GM12878 (cell line): Measurements from ENCODE around the gene SHISA9. TPM values are rescaled to one million over a fixed set of nuclear protein-coding genes. Genes with fewer than 3 reads are reported as not detected.

ENCODE experiments used
- ATAC-seq: fragments of 200-7000 bp; cut with Tn5 transposase; 3 replicates; pipeline ENCODE4 v1.9.1; 2020; ENCODE audit warnings: mild to moderate bottlenecking, moderate library complexity
- BruUV-seq: library from RNA; stranded (reverse); fragments of 400-500 nt; replicated peaks from 2 replicates; lab custom pipeline; 2021; lab: Mats Ljungman, UMichigan
- CTCF ChIA-PET: fragments of 300-600 bp; sonication (Branson Sonifier 250); formaldehyde crosslinking; extraction: SDS; loops from one replicate; lab custom pipeline; 2021; ENCODE audit warnings: inconsistent platforms; lab: Yijun Ruan, JAX
- POLR2A ChIA-PET: fragments of 350-600 bp; formaldehyde crosslinking; extraction: SDS; loops from one replicate; lab custom pipeline; 2021; ENCODE audit warnings: inconsistent platforms; lab: Charles Lee
- RAD21 ChIA-PET: fragments of 300-600 bp; sonication (Branson Sonifier 250); formaldehyde crosslinking; loops from one replicate; lab custom pipeline; 2023; ENCODE audit warnings: antibody characterized with exemption; ENCODE audit not compliant: unreplicated experiment; lab: Charles Lee
- SMC1A ChIA-PET: fragments of 300-600 bp; sonication (Branson Sonifier 250); formaldehyde crosslinking; loops from one replicate; lab custom pipeline; 2023; ENCODE audit not compliant: unreplicated experiment, uncharacterized antibody; lab: Charles Lee
- DNase-seq: peaks from one replicate; pipeline ENCODE4 v3.0.0-alpha.2; 2011; ENCODE audit warnings: low read depth, low spot score
- FAIRE-seq: peaks from 3 replicates; lab custom pipeline; 2011; peaks lifted over from hg19 to GRCh38; lab: Jason Lieb, UNC
- H2AFZ ChIP-seq: 2 replicates; pipeline ENCODE4 v1.6.0; 2011; ENCODE audit warnings: low read depth, low read length, control low read depth; ENCODE audit not compliant: control insufficient read depth
- H3K27ac ChIP-seq: 2 replicates; pipeline ENCODE4 v1.5.1; 2011; ENCODE audit warnings: control low read depth; ENCODE audit not compliant: control insufficient read depth, insufficient read depth
- H3K27me3 ChIP-seq, 2 experiments: replicated peaks in 1 of 2; 2 replicates each; pipeline versions ENCODE4 v1.6.0 to v1.6.1; 2011; ENCODE audit warnings: low read length in 1 of 2; ENCODE audit not compliant: control insufficient read depth in 2 of 2, insufficient read depth in 2 of 2
- H3K36me3 ChIP-seq, 2 experiments: 2 replicates each; pipeline ENCODE4 v1.5.1; 2011; ENCODE audit warnings: low read length in 1 of 2; ENCODE audit not compliant: control insufficient read depth in 2 of 2, insufficient read depth in 2 of 2
- H3K4me1 ChIP-seq: 2 replicates; pipeline ENCODE4 v1.6.1; 2011; ENCODE audit warnings: mild to moderate bottlenecking, low read length, moderate library complexity, mixed read lengths; ENCODE audit not compliant: control insufficient read depth, insufficient read depth
- H3K4me2 ChIP-seq: 2 replicates; pipeline ENCODE4 v1.6.0; 2011; ENCODE audit warnings: control low read depth; ENCODE audit not compliant: control insufficient read depth, insufficient read depth
- H3K4me3 ChIP-seq: fragments of 200-600 bp; sonication (generic); 2 replicates; pipeline ENCODE4 v1.5.1; 2016
- H3K79me2 ChIP-seq: 2 replicates; pipeline ENCODE4 v1.6.0; 2011; ENCODE audit warnings: low read length; ENCODE audit not compliant: control insufficient read depth, insufficient read depth
- H3K9ac ChIP-seq: 2 replicates; pipeline ENCODE4 v1.8.0; 2011; ENCODE audit warnings: low read length, control low read depth, mixed read lengths; ENCODE audit not compliant: control insufficient read depth, insufficient read depth
- H3K9me3 ChIP-seq: replicated peaks from 3 replicates; pipeline ENCODE4 v1.5.1; 2011; ENCODE audit warnings: mild to moderate bottlenecking, low read length; ENCODE audit not compliant: control insufficient read depth, insufficient read depth
- H4K20me1 ChIP-seq: 2 replicates; pipeline ENCODE4 v1.6.0; 2011; ENCODE audit not compliant: control insufficient read depth, insufficient read depth
- BCL11A ChIP-seq: IDR thresholded peaks from 2 replicates; pipeline ENCODE4 v1.6.1; 2011; ENCODE audit warnings: low read depth, low read length
- BCL3 ChIP-seq: IDR thresholded peaks from 2 replicates; pipeline ENCODE4 v1.6.1; 2011; ENCODE audit warnings: borderline replicate concordance, low read depth, mild to moderate bottlenecking, moderate library complexity, low read length; ENCODE audit not compliant: insufficient read depth, poor library complexity, severe bottlenecking
- CBX3 ChIP-seq: fragments of 200-600 bp; sonication (generic); IDR thresholded peaks from 2 replicates; pipeline ENCODE4 v1.6.1; 2016; ENCODE audit warnings: low read depth, borderline replicate concordance
- CHD1 ChIP-seq: IDR thresholded peaks from 2 replicates; pipeline ENCODE4 v1.6.1; 2012; ENCODE audit warnings: low read depth, low read length, improper control_type of control experiment
- CREM ChIP-seq: IDR thresholded peaks from 2 replicates; pipeline ENCODE4 v1.6.1; 2014; ENCODE audit warnings: antibody characterized with exemption, low read depth
- HDGF ChIP-seq: fragments of 450-650 bp; IDR thresholded peaks from 2 replicates; pipeline ENCODE4 v1.6.1; 2016; ENCODE audit warnings: antibody characterized with exemption
- IKZF2 ChIP-seq, 2 experiments: fragments of 450-650 bp; IDR thresholded peaks; 2 replicates each; pipeline ENCODE4 v1.6.1; 2017; ENCODE audit warnings: mild to moderate bottlenecking in 2 of 2, moderate library complexity in 2 of 2
- NBN ChIP-seq: fragments of 450-650 bp; IDR thresholded peaks from 2 replicates; pipeline ENCODE4 v1.6.1; 2016
- PAX5 ChIP-seq: IDR thresholded peaks from 2 replicates; pipeline ENCODE4 v1.6.1; 2011; ENCODE audit warnings: low read depth, low read length, borderline replicate concordance
- PBX3 ChIP-seq: IDR thresholded peaks from 2 replicates; pipeline ENCODE4 v1.6.1; 2011; ENCODE audit warnings: mild to moderate bottlenecking, low read depth, low read length, moderate library complexity; ENCODE audit not compliant: insufficient replicate concordance
- TCF12 ChIP-seq: IDR thresholded peaks from 2 replicates; pipeline ENCODE4 v1.6.1; 2011; ENCODE audit warnings: low read depth, mild to moderate bottlenecking, low read length
- TCF3 ChIP-seq: IDR thresholded peaks from 2 replicates; pipeline ENCODE4 v1.6.1; 2012; ENCODE audit warnings: low read depth, mild to moderate bottlenecking, low read length, borderline replicate concordance; ENCODE audit not compliant: insufficient read depth
- YY1 ChIP-seq: IDR thresholded peaks from 2 replicates; pipeline ENCODE4 v1.6.1; 2011; ENCODE audit warnings: low read depth, mild to moderate bottlenecking, low read length
- WGBS: methylation state at CpG from one replicate; pipeline ENCODE4 v1.1.6; 2016; ENCODE audit warnings: low lambda C conversion rate; ENCODE audit not compliant: insufficient replicate concordance, insufficient coverage; ENCODE audit errors: missing lambda C conversion rate; 5-methylcytosine and 5-hydroxymethylcytosine counted together
- in situ Hi-C: fragments of 300-500 bp; cut with MboI; formaldehyde crosslinking; loops from 9 replicates; pipeline ENCODE4 v1.14.3; 2018; ENCODE audit warnings: mixed read lengths
- intact Hi-C: fragments of 100-400 bp; cut with micrococcal nuclease; formaldehyde crosslinking; loops from one replicate; pipeline ENCODE4 v1.14.2; 2022; ENCODE audit not compliant: unreplicated experiment
- polyA plus RNA-seq, 11 experiments: library from polyadenylated mRNA; depleted of rRNA in 4 of 11; unstranded in 6 of 11; stranded (reverse) in 5 of 11; fragments of >200 nt; fragmentation: Nextera tagmentation in 4 of 11; fragmentation: Illumina TruSeq in 1 of 11; extraction: Ambion mirVana in 4 of 11; extraction: Trizol in 1 of 11; gene quantifications; 1 replicate in 1 of 11; 2 replicates in 10 of 11; pipeline versions ENCODE4 v1.2.1 to v1.2.3, GENCODE V29; 2011 to 2016; ENCODE audit warnings: inconsistent platforms in 2 of 11, missing spikeins in 2 of 11, low read depth in 1 of 11
- total RNA-seq, 4 experiments: library from RNA; depleted of rRNA in 3 of 4; stranded (reverse); fragments of >200 nt in 3 of 4; fragmentation: Illumina TruSeq in 1 of 4; extraction: Trizol in 1 of 4; gene quantifications; 2 replicates each; pipeline versions ENCODE4 v1.2.1 to v1.2.3, GENCODE V29; 2013 to 2021
- TF ChIP-seq, protein P1 (sequence below): fragments of 450-650 bp; IDR thresholded peaks from 2 replicates; pipeline ENCODE4 v1.6.1; 2018; ENCODE audit warnings: mild to moderate bottlenecking, low read depth, moderate library complexity; ENCODE audit not compliant: partially characterized antibody

The SHISA9 gene
- total and polyA plus RNA-seq, 10 of the 15 experiments (the other 5 are each of a cell fraction or from before 2014, with no cell fraction given): 0.03 to 25.5 (median 0.07) TPM

DNA sequence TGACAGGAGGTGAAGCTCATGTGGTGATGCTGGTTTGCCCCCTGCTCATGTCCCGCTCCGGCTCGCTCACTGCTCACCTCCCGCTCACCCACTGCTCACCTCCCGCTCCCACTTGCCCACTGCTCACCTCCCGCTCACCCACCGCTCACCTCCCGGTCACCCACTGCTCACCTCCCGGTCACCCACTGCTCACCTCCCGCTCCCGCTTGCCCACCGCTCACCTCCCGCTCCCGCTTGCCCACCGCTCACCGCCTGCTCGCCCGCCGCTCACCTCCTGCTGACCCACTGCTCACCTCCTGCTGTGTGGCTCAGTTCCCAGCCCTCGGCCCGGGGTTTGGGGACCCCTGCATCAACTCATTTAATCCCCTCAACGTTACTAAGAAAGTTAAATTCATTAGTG lies 39.1 kb upstream of the SHISA9 start:
- no TSS peak for BruUV-seq
- H3K36me3 ChIP-seq: no peaks in the 10 kb centered on the region
- no peak overlapping the region for H3K27ac ChIP-seq
- RAD21 ChIA-PET: no interaction called here
- intact Hi-C loops: no loop called here
- H3K4me2 ChIP-seq: no peak overlapping the region
- no peaks in the 10 kb centered on the region for H3K4me1 ChIP-seq
- H3K27me3 ChIP-seq: no peaks in the 10 kb centered on the region; a peak in 1 of 4 replicates
- WGBS: 79% methylated on average over 21 of the region's 22 CpGs
- FAIRE-seq (no peak), ATAC-seq (no peak), DNase-seq (no peak)
- POLR2A ChIA-PET: no interaction called here
- H3K4me3 ChIP-seq: no peak overlapping the region
- H3K9me3 ChIP-seq: no peaks in the 10 kb centered on the region; the same call in 2 of the 3 replicates
- H3K9ac ChIP-seq: no peak overlapping the region
- SMC1A ChIA-PET: no interaction called here
- H3K79me2 ChIP-seq: no peaks in the 10 kb centered on the region
- in situ Hi-C loops: no loop called here
- no peaks in the 10 kb centered on the region for H4K20me1 ChIP-seq
- TF ChIP-seq BCL3 (peak; percentile 86), TCF3 (0 out of 2 replicates have a peak, but pooled peaks have one; percentile 23), CBX3 (no peak)
- no peak overlapping the region for H2AFZ ChIP-seq
- CTCF ChIA-PET: no interaction called here

DNA sequence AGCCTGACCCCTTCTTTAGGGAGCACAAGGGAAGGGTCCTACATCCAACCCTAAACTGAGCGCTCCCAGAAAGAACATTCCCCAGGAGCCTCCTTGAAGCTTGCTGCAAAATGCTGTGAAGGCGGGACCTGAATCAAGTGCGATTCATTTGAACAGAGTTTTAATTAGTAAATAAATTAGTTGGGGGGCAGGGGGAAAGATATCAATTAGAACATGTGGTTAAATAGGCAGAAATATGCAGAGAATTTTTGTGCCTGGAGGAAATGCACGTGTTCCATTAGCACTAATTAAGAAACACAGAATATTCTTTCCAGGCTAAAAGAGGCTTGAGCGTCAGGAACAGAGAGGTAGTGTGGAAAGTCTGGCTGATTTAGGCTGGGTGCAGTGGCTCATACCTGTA lies 38.5 kb upstream of the SHISA9 start:
- POLR2A ChIA-PET: no interaction called here
- FAIRE-seq (no peak), ATAC-seq (no peak), DNase-seq (no peak)
- Histone ChIP-seq H3K79me2 (no peaks in the 10 kb centered on the region), H3K4me2 (no peak overlapping the region), H3K4me1 (no peaks in the 10 kb centered on the region), H3K9me3 (no peaks in the 10 kb centered on the region), H3K36me3 (no peaks in the 10 kb centered on the region), H3K27me3 (no peaks in the 10 kb centered on the region; a peak in 1 of 4 replicates), H3K4me3 (no peak overlapping the region), H3K27ac (no peak overlapping the region), H2AFZ (no peak overlapping the region), H3K9ac (no peak overlapping the region), H4K20me1 (no peaks in the 10 kb centered on the region)
- intact Hi-C loops (no loop called here), in situ Hi-C loops (no loop called here)
- SMC1A ChIA-PET: no interaction called here
- no TSS peak for BruUV-seq
- 74% methylated on average over 5 of the region's 5 CpGs for WGBS
- CTCF ChIA-PET: no interaction called here
- RAD21 ChIA-PET: no interaction called here
- no peak for TF ChIP-seq CREM
- no peak for TF ChIP-seq YY1
- no peak for TF ChIP-seq CHD1
- no peak for TF ChIP-seq IKZF2 (IDR thresholded peaks at IDR 0.05)
- TF ChIP-seq PAX5: no peak
- TF ChIP-seq, protein P1, sequence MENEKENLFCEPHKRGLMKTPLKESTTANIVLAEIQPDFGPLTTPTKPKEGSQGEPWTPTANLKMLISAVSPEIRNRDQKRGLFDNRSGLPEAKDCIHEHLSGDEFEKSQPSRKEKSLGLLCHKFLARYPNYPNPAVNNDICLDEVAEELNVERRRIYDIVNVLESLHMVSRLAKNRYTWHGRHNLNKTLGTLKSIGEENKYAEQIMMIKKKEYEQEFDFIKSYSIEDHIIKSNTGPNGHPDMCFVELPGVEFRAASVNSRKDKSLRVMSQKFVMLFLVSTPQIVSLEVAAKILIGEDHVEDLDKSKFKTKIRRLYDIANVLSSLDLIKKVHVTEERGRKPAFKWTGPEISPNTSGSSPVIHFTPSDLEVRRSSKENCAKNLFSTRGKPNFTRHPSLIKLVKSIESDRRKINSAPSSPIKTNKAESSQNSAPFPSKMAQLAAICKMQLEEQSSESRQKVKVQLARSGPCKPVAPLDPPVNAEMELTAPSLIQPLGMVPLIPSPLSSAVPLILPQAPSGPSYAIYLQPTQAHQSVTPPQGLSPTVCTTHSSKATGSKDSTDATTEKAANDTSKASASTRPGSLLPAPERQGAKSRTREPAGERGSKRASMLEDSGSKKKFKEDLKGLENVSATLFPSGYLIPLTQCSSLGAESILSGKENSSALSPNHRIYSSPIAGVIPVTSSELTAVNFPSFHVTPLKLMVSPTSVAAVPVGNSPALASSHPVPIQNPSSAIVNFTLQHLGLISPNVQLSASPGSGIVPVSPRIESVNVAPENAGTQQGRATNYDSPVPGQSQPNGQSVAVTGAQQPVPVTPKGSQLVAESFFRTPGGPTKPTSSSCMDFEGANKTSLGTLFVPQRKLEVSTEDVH: no peak
- TF ChIP-seq TCF12: no peak
- TF ChIP-seq NBN: no peak
- no peak for TF ChIP-seq HDGF
- no peak for TF ChIP-seq BCL11A
- TF ChIP-seq PBX3: no peak
